AG10803 (cell line): ENCODE data around the gene SOBP.
"Not testable (repeated sequence)": the region's sequence is repeated elsewhere in the genome, so short reads cannot be mapped to it uniquely, and the experiment has no call there.

Experiments used
- DNase-seq: peaks from one replicate; pipeline ENCODE4 v3.0.0; 2010; ENCODE audit warnings: low read depth
- H3K4me3 ChIP-seq: 2 replicates; pipeline ENCODE4 v1.5.1; 2011; ENCODE audit warnings: mild to moderate bottlenecking, low read length, control low read depth
- CTCF ChIP-seq: conservative IDR thresholded peaks from 2 replicates; pipeline ENCODE4 v1.5.1; 2011; ENCODE audit warnings: mild to moderate bottlenecking, low read length, control low read depth, inconsistent platforms

The SOBP gene

GRCh38 chr6:107515955-107516354 is 26.0 kb downstream of the SOBP start:
- DNase-seq, result no peak
- no peak overlapping the region for H3K4me3 ChIP-seq
- no peak for TF ChIP-seq CTCF

- TF ChIP-seq CTCF, result no peak
- no peak for DNase-seq
- no peak overlapping the region for H3K4me3 ChIP-seq
Observed at GRCh38 chr6:107517274-107517673, 27.4 kb downstream of the SOBP start.

GRCh38 chr6:107519224-107519623 is 29.3 kb downstream of the SOBP start:
- H3K4me3 ChIP-seq, DNase-seq: not testable (repeated sequence)

- H3K4me3 ChIP-seq, DNase-seq: not testable (repeated sequence)
Observed at GRCh38 chr6:107520706-107521105, 30.8 kb downstream of the SOBP start.

GRCh38 chr6:107523054-107523791 is 33.3 kb downstream of the SOBP start:
- H3K4me3 ChIP-seq, result no peak overlapping the region
- TF ChIP-seq CTCF, result no peak
- no peak for DNase-seq

- H3K4me3 ChIP-seq, result no peak overlapping the region
- TF ChIP-seq CTCF, result no peak
Observed at GRCh38 chr6:107523794-107524193, 33.9 kb downstream of the SOBP start.

GRCh38 chr6:107524626-107525025 is 34.7 kb downstream of the SOBP start:
- TF ChIP-seq CTCF, result no peak
- H3K4me3 ChIP-seq, result no peak overlapping the region
- no peak for DNase-seq

More at GRCh38 chr6:107523794-107524193, 33.9 kb downstream of the SOBP start:
- DNase-seq, result no peak

GRCh38 chr6:107531868-107532267 is 42.0 kb downstream of the SOBP start:
- no peak overlapping the region for H3K4me3 ChIP-seq
- DNase-seq, result no peak
- no peak for TF ChIP-seq CTCF
